HL-60/S4 (cell line): ENCODE data around the gene ATP9A.

ENCODE experiments used
- in situ Hi-C: fragments of 300-500 bp; cut with MboI; formaldehyde crosslinking; loops from 2 replicates; pipeline ENCODE4 v1.14.3; 2022; ENCODE audit warnings: low sequenced_read_pairs

The ATP9A gene

GRCh38 chr20:51562027-51562331, 206.2 kb downstream of the ATP9A start:
- in situ Hi-C loops = no loop called here

DNA sequence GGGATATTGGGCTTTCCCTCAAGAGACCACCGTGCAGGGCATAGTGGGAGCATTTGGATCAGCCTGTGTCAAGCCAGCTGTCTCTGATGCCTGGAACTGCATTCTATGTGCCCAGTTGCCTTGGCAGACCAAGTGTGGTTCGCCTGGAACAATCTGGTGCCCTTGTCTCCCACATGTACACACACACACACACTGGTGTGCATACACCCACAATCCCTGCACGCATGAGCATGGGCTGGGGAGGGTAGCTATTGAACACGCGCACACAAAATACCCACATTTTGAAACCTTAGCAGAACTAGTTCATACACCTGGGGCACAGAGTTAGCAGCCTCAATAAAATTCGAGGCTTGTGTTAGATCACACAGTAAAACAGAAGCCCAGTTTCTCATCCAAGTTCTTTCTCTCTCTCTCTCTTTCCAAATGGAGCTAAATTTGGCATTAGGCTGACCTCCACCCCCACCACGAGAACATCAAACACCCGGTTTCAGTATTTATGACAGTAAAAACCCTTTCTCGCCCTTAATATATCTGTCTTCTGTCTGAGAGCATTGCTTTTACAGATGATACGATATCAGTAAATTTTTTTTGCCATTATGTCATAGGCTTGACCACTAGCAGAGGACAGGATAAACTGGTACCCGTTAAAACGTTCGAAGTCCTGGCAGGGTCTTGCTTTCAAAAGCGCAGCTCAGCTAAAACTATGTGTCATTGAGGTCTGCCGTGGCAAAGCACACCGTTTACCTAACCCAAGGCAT, 207.5 kb downstream of the ATP9A start:
- in situ Hi-C loops = no loop called here

- in situ Hi-C loops = no loop called here
Observed at GRCh38 chr20:51560042-51560441, 208.1 kb downstream of the ATP9A start.

- in situ Hi-C loops = no loop called here
Observed at GRCh38 chr20:51554538-51555165, 213.5 kb downstream of the ATP9A start.

DNA sequence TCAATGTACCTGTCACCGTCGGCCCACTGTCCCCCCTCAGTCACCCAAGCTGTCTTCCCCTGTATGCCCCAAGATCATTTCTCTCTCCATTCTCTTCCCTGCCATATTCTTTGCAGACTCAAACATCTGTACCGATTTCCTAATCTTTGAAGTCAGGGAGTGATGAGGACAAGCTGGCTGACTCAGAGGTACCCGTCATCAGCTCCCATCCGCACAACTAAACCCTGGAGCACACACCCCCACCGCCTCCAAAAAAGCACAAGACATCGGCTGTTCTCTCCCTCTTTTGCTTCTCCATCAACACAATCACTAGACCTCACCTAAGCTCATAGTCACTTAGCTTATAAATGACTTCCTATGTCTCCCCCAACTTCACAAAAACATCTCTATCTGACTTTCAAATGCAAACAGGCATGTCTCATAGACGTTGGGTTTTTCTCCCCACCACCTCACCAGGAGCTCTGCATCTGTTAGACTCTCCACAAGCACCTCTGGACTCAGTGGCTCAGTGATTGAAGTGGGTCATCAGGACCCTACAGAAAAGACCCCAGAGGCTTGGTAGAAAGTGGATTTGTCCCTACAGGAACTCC, 214.2 kb downstream of the ATP9A start:
- in situ Hi-C loops = no loop called here

DNA sequence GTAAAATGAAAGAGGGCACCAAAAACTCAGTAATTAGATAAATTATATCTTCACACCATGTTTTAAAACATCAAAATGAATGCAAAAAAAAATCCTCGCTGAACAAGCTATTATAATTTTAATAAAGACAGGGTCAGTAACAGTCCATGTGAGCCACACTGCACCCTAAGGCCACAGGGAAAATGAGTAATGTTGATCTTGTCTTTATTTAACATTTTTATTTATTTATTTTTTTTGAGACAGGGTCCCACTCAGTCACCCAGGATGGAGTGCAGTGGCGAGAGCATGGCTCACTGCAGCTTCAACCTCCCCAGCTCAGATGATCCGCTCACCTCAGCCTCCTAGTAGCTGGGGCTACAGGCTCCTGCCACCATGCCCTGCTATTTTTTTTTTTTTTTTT, 217.0 kb downstream of the ATP9A start:
- in situ Hi-C loops = no loop called here

GRCh38 chr20:51549474-51549873, 218.7 kb downstream of the ATP9A start:
- in situ Hi-C loops = no loop called here

DNA sequence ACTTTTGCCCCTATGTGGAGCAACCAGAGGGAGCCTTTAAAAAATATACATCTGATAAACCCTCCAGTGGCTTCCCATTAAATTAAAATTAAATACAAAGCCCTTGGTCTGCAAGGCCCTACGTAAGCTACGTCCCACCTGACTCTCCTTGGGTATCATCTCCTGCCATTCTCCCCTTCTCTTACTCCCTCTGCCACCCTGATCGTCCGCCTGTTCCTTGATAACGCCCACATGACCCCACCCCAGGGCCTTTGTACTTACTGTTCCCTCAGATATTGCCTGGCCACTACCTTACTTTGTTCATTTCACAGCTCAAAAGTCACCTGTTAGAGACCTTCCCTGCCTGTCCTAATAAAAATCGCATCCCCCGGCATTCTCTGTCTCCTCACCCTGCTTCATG, 220.2 kb downstream of the ATP9A start:
- in situ Hi-C loops = no loop called here
